Mammary epithelial cell (primary cell): ENCODE data around the gene NEMF.

ENCODE experiments used
- EZH2 ChIP-seq: IDR thresholded peaks from 2 replicates; pipeline ENCODE4 v1.6.1; 2012; ENCODE audit warnings: low read length, inconsistent platforms, borderline replicate concordance
- TF ChIP-seq, protein P1 (sequence below), 2 donors: IDR thresholded peaks in 1 of 2; conservative IDR thresholded peaks in 1 of 2; 2 replicates each; pipeline ENCODE4 v1.5.1; 2011 to 2012; ENCODE audit warnings: inconsistent platforms in 2 of 2, low read length in 2 of 2, mild to moderate bottlenecking in 2 of 2, control low read depth in 1 of 2, low read depth in 1 of 2; ENCODE audit not compliant: insufficient read depth in 1 of 2; ENCODE audit errors: extremely low read depth in 1 of 2

DNA sequence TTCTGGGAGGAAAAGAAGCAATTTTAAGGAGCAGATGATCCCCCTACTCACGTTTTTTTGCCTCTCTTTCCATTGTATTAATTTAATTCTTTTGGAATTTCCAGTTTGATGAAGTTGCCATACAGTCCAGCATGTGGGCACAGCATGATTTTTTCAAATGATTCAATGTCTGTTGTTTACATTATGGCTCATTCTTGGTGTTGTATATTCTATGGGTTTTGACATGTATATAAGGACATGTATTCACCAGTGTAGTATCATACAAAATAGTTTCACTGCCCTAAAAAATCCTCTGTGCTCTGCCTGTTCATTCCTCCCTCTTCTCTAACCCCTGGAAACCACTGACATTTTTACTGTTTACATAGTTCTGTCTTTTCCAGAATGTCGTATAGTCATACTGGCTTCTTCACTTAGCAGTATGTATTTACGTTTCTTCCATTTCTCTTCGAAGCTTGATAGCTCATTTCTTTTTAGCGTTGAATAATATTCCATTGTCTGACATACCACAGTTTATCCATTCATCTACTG lies 98.0 kb downstream of the NEMF start:
- TF ChIP-seq, protein P1, sequence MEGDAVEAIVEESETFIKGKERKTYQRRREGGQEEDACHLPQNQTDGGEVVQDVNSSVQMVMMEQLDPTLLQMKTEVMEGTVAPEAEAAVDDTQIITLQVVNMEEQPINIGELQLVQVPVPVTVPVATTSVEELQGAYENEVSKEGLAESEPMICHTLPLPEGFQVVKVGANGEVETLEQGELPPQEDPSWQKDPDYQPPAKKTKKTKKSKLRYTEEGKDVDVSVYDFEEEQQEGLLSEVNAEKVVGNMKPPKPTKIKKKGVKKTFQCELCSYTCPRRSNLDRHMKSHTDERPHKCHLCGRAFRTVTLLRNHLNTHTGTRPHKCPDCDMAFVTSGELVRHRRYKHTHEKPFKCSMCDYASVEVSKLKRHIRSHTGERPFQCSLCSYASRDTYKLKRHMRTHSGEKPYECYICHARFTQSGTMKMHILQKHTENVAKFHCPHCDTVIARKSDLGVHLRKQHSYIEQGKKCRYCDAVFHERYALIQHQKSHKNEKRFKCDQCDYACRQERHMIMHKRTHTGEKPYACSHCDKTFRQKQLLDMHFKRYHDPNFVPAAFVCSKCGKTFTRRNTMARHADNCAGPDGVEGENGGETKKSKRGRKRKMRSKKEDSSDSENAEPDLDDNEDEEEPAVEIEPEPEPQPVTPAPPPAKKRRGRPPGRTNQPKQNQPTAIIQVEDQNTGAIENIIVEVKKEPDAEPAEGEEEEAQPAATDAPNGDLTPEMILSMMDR (conservative IDR thresholded peaks at IDR 0.05 in 1 of 2, IDR thresholded peaks at IDR 0.05 in 1 of 2; ENCODE audit: extremely low read depth in 1 of 2, insufficient read depth in 1 of 2, low read depth in 1 of 2, low read length in 2 of 2): no peak
- no peak for TF ChIP-seq EZH2
